Renal pelvis (tissue), 4 donors: Measurements from ENCODE around the gene ZNF423. TPM values are rescaled to one million over a fixed set of nuclear protein-coding genes. Genes with fewer than 3 reads are reported as not detected.

ENCODE experiments used
- DNase-seq: peaks from one replicate; pipeline ENCODE4 v3.0.0-alpha.2; 2013
- polyA plus RNA-seq, 3 donors: library from polyadenylated mRNA; unstranded; fragments of 120-200 nt; gene quantifications; one replicate each; pipeline ENCODE4 v1.2.1, GENCODE V29; 2013; ENCODE audit not compliant: insufficient read length in 3 of 3

Gene ZNF423
- polyA plus RNA-seq, 3 donors, result 24.2 to 30.5 (median 28.5) TPM

DNA sequence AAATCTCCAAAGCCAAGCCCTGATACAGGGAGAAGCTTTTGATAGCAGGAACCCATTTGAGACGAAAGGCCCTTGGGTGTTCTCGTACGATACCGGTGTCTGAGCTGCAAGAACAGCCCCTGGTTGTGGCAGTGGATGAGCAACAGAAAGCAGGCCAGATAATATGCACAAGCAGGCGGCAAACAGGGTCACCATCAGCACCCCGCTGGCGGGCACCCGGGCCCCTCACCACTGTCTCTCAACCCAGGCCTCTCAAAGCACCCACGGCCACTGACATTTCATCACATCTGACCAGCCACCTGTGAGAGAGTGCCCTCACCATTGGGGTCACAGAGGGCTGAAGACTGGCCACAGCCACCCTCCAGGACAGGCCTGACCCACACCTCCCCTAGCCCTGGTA is 252.0 kb downstream of the ZNF423 start:
- no peak for DNase-seq

DNA sequence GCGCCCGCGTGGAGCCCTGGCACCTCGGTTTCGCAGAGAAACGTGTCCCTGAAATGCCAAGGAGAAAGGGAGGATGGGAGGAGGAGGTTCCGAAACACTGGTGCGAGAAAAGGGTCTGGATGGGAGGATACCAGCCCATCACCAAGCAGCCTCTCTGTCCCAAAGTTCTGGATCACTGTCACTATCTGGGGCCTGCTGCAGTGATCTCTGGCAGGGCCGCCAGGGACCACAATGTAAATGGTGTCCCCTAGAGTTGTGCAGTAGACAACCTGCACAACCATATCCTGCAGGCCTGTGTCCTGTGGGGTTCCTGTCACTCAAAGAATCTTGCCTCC is 253.0 kb downstream of the ZNF423 start:
- no peak for DNase-seq

DNA sequence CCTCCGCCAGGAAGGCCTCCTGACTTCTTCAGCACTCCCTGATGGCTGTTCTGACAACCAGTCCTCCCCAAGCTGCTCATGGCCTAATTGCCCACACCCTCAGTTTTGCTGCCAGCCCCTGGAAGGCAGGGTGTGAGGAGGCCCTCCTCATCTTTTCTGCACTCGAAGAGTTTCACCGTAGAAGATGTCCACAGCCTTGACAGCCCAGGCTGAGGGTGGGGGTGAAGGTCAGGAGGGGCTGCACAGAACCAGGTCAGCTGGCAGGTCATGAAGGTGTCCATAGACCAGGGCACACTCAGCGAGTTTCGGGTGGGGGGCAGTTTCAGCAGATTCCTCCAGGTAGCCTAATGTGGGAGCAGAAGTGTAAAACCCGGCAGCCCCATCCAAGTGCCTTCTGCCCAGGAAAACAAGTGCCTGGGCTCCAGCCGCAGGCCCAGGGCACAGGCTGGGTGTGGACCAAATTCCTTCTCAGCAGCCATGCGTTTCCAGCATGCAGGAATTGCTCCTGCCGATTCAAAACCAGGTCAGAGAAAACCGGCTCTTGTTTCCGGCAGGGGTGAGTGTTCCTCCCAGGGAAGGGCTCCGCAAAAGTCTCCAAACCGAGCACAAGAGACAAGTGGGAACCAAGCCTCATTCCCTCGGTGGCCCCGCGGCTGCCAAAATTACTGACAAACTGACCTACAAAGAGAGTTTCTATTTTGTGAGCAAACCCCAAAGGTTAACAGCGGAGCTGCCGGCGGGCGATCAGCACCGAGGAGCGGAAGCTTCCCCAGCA is 253.5 kb downstream of the ZNF423 start:
- peak; percentile 83 for DNase-seq

DNA sequence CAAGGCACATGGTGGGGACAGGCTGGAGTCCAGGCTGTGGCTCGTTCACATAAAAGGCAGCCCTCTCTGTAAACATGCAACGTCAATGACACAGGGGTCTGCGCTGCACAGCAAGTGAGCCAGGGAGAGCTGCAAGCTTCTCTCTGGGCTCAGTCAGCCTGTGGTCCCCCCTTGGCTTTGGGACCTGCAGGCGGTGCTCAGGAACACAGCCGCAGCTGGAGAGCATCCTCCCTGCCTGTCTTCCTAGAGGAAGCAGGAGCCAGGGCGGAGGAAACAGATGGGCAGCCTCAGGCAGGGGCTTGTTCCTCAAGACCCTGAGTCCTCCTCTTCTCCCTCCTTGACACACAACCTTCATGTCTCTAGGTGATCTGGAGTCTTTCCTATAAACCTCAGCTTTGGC is 254.3 kb downstream of the ZNF423 start:
- no peak for DNase-seq

DNA sequence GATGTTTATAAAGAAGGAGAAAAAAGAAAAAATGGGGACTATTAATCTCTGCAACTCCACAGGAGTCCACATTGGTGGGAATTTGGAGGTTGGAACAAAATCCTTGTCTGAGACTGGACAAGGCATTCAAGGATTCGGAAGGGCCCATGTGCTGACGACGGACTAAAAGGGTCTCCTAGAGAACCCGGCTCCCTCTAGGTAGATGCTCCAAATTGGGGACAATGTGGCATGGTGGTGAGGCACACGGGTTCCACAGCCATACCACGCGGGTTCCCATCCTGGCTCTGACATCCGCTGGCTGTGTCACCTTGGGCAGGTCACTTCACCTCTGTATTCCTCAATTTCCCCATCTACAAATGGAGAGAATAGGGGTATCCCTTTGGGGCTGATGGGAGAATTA is 254.9 kb downstream of the ZNF423 start:
- no peak for DNase-seq

DNA sequence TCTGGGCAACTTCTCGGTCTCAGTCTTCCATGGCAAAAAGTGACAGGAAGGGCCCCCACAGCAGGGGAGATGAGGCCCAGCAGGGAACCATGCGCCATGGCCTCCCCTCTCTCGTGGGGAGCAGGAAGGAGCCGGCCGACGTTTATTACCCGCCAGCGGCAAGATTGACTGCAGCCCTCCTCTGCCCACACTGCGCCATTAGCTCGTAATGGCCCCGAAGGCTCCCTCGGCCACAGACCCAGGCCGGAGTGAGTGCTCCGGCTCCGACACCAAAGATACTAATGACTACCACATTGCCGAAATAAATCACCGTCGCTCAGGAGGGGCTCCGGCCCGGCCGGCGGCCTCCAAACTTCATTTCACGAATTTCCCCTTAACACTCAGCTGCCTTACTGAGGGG is 255.4 kb downstream of the ZNF423 start:
- no peak for DNase-seq

DNA sequence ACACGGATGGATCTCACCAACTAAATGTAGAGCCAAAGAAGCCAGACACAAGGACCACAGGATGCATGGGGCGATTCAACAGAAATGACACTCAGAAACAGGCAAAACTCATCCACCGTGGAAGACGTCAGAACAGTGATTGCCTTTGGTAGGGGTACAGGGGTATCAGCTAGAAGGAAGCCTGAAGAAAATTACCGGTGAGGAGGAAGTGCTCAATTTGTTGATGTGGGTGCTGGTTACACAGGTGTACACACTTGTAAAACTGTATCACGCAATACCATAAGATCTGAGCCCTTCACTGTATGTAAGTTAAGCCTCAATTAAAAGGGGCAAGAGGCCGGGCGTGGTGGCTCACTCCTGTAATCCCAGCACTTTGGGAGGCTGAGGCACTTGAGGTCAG is 256.2 kb downstream of the ZNF423 start:
- DNase-seq, result no peak

DNA sequence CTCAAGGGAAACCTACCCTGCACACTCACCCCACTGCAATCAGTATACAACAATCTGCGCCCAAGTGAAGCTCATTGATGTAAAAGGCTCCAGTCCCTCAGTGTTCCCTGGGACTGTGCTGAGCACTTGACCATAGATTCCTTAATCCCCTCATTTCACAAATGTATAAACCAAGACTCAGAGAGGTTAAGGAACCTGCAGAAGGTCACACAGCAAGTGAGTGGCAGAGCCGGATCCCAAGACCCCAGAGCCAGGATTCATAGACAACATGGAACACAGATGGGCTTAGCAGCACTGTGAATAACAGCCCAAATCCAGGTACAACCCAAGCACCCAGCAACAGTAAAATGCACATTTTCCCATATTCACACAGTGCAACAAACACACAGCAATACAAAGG is 256.6 kb downstream of the ZNF423 start:
- DNase-seq, result no peak

DNA sequence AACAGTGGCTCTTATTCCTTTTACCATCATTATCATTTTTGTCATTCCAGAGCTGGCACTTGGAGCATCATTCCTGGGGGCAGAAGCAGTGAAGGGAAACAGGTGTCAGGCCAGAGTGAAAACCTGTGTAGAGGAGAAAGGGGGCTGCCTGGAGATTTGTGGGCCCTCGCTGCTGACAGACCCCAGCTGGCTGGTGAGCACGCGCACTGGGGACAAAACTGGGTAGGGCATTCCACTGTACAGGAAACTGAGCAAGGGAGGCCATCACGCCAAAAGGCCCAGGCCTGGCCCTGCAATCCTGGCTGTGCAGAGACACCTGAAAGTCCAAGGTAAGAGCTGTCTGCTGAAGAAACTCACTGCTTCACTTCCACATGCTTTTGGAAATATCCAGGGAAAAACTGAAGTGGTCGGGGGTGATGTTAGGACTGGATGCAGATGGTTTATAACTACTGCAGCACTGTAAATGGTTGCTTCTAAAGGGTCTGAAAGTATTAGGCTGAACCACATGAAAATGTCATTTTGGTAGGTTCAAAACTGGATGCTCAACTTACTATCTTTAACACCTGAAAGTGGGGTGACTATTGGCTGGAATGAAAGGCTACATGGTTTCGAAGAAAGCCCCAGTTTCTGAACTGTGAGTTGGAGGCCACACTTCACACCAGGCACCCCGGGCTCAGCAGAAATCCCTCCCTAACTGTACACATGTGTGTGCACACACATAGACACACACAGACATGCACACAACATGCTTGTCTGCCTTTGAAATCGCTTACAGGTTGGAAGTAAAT is 257.3 kb downstream of the ZNF423 start:
- DNase-seq, result no peak

DNA sequence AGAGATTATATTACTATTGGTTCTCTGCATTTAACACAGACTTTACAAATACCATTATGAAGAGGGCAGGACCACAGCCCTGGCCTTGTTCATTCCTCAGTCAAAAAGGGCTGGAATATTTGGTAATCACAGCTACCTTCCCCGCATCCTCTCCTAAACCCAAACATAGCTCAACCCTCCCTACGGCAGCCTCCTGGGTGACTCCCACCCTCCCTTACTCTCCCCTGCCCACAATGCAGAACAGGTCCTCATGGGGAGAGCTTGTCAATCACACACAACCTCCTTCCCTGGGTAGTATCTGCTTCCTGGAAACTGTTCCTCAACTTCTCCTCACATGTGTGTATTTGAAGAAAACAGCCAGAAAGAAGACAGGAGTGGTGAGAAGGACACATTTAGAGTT is 258.1 kb downstream of the ZNF423 start:
- DNase-seq, result no peak

DNA sequence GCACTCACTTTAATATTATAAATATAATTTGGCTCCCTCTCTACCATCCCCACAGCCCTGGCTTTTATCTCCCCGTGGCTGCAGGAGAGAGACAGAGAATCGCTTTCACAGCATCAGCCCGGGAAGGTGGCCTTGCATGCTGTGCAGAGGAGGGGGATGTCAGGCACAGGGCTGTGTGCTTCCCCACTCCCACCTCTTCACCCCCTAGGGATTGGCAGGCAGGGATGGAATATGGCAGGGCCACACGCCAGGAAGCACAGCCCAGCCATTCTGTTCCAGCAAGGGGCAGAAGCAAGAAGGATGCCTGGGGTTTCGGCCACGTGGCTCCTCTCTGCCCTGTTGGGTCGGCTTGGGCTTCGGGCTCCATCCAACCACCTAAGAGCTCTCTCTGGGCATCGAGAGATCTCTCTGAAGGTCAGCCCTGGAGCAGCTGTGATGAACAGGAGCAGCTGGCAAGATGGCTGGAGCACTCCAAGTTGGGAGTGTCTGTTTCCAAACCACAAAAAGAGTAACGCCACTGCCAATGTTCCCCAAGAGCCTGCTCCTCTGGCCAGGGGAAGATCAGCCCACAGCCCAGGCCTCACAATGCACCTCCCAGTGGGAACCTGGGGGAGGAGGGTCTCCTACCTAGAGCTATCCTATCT is 259.1 kb downstream of the ZNF423 start:
- DNase-seq, result no peak

DNA sequence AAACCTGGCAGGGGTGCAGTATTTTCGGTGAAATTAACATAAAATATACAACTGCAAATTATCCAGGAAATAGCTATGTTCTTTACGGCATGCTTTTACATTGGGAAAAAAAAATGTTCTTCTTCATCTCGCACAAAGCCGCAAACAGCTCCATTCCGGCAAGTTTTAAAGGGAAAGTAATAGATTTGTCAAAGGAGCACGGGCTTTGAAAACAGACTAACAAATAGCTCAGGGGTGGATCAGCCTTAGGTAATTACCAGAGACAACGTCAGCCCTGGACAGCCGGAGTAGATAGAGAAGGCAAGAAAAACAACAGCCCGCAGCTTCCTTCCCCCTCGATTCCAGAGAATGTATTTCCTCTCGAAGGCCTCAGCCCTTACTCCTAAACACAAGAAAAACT is 259.8 kb downstream of the ZNF423 start:
- no peak for DNase-seq

DNA sequence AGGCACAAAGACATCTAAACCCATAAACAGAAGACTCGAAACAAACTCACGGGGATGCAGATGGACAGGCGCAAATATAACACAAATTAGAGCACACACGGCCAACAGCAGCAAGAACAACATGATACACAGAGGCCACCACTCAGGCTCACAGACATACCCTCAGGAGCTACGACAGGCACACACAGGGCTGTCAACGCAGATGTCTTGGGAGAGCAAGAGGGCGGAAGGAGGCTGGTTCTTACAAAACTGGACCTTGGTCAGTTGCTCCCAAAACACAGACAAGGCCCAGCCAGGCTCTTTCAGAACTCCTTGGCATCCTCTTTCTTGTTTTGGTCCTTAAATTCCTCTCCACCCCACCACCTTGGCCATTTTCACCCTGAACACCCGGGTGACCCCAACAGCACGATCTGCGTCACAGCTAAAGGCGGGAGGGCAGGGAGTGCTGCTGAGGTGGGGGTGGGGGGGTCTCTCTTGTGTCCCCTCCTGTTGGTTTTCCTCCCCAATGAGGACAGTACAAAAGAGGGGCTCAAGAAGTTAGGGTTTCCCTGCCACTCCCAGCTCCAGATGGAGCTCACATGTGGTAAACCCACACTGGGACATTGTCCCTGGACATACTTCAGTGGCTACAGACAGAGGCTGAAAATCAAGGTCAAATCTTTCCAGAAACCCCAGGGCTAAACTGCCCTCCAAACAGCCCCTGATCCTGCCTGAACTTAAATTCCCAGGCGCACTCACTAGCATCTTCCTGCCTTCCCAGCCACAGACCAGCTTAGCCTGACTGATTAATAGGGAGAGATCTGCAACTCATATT is 261.0 kb downstream of the ZNF423 start:
- no peak for DNase-seq

DNA sequence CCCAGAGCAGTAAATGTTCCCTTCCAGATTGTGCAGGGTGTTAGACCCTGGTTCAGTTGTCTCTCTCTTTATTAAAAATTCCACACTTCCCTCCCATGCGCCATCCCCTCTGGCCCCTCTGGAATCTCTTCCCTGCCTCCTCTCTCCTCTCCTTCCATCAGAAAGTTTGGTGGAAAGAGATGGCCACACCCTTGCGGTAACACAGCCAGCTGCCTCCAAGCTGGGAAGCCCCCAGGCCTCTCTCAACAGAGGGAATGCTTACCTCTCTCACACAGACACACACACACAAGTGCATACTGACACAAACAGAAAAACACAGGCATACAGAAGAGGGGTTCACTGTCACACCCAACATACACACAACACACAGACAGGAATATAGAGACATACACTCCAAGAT is 261.8 kb downstream of the ZNF423 start:
- no peak for DNase-seq

DNA sequence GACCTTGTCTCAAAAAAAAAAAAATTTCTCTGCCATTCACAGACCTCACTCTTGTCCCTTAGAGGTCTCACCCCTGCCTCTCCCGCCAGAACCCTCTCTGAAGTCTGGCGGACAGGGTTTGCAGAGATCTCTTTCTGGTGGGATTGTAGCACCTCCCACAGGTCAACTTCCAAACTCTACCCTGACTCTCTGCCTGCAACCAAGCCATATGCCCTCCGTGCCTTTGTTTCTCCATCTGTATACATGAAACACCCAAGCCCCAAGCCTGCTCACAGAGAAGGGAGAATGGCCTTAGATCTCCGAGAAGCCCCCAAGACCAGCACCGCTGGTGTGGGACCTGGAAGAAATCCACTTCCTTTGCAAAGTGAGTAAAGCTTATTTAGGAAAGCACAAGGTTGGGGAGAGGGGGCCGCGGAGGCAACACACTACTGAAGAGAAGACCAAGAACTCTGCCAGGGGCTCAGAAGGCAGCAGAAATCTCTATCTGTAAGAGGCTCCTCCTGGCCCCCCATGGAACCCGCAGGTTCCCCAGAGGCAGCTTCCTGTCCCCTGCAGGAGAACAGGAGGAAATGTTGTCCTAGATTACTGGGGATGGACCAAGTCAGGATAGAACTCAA is 262.4 kb downstream of the ZNF423 start:
- DNase-seq, result no peak

DNA sequence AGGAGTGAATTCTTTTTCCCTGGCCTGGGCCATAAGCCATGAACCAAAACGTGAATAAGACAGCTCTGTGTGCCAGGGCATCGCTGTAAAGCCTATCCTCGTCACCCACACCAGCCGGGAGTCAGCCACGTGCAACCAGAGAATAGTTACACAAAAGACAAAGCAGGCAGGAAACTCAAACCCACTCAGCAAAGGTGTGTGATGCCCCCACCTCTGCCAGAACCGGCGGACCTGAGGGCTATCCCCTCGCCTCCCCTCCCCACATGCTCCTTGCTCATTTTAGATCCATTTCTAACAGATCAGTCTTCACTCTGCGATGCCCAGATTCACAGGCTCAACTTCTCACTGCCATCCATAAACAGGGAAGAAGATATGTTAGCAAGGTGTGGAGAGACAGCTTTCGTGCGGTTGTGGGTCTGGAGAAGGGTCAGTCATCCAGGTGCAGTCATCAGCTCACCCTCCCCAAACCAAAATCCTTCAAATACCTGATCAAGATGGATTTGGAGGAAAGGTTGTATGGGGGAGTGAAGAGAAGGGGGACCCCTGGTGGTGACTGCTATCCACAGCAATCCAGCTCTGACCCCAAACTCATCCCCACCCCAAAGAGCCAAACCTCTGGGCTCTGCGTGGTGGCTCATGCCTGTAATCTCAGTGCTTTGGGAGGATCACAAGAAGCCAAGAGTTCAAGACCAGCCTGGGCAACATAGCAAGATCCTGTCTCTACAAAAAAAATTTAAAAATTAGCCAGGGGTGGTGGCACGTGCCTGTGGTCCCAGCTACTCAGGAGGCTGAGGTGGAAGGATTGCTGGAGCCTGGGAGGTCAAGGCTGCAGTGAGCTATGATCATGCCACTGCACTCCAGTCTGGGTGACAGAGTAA is 263.1 kb downstream of the ZNF423 start:
- DNase-seq, result no peak

DNA sequence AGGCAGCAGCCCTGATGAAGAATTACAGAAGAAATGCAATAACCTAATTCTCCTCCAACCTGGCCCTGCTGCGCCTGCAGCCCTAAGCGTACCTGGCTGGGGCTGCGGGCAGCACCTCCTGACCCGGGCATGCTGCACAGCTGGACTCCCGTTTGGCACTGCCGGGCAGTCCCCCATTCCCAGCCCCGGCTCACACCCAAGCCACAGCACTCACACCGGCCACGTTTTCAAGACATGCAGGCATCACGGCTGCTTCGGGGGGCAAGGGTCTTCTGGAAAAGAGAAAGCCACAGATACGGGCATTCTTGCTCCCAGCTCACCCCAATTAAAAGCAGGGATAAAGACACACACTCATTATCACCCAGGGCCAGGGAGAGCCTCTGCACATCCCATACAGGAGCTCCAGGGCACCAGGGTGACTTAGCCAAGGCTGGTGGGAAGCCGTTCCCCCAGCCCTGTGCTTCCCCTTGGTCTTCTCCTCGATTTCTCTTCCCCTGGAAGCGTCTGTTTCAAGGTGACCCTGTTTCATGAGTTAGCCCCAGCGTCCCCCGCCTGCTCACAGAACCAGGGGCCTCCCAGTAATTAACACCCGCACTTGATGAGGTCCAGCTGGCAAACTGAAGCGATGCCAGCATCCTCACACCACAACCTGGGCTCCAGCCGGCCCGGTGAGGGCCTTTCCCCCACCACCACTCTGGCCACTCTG is 265.6 kb downstream of the ZNF423 start:
- no peak for DNase-seq

DNA sequence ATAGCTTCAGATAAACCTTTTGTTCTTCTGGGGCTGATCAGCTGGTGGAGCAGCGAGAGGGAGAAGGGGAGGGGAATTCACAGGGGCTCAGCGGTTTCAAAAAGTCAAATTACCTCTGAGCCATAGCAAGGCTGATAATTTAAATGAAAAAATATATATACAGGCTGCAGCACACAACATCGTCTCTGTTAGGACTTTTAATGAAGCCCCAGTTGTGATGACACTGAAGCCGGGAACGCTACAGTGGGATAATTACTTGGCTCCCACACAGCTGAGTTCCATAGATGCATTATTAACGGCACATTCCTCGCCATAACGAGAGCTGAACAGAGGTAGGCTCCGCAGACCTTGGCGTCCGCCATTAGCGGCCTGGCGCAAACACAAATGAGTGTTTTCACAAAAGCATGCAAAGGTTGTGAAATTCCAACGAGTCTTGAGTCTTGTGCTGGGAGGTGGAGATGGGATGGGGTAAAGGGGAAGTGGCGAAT is 266.3 kb downstream of the ZNF423 start:
- DNase-seq, result no peak

DNA sequence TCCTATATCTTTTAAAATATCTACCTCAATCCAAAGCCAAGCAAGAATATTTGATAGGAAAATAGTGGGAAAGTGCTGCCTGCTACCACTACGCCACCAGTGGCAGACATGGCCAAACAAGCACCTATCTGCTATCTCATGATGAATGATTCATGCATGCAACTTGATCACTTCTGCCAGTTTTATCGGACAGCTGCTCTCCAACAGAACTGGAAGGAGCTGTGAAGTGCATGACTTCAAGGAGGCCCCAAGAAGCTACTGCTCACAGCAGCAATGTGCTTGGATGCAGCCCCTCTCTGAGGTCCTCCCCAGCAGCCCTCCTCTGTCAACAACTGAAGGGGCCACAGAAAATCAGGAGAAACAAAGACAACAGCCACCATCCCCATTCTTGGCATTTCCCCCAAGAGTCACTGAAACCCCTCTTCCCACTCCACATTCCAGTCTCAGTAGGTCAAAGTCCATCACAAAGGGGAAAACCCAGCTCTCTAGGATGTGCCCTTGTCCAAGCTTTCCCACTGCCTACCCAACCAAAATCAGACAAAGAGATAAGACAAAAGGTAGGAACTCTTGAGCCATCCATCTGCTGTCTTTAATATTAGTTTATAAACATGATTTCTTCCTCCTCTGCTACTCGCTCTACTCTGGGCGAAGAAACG is 267.1 kb downstream of the ZNF423 start:
- no peak for DNase-seq
